ENCODE results near the gene CSTF1.

The CSTF1 gene

GRCh38 chr20:56347628-56348304 lies 44.7 kb upstream of the CSTF1 start:
- Histone ChIP-seq H3K14ac (ENCODE audit: low read length in 2 of 2) (no peak overlapping the region), H2AK5ac (ENCODE audit: low read length, severe bottlenecking) (no peak overlapping the region), H3K4ac (ENCODE audit: low read depth in 1 of 2, low read length in 2 of 2) (no peak overlapping the region), H3K27me3 (ENCODE audit: control insufficient read depth in 1 of 2, insufficient read depth in 1 of 2, low read length in 2 of 2) (peaks cover 25 to 52% of the 10 kb centered on the region in 2 experiments), H3K9me3 (ENCODE audit: control insufficient read depth, low read length) (no peaks in the 10 kb centered on the region), H4K8ac (ENCODE audit: low read length) (no peak overlapping the region), H2BK5ac (ENCODE audit: low read depth, low read length, poor library complexity, severe bottlenecking) (no peak overlapping the region), H2BK15ac (ENCODE audit: low read depth, poor library complexity, severe bottlenecking) (no peak overlapping the region), H3K9ac (ENCODE audit: low read length) (no peak overlapping the region), H3K27ac (ENCODE audit: low read length, poor library complexity, severe bottlenecking) (no peak overlapping the region), H3K4me2 (ENCODE audit: low read length, poor library complexity, severe bottlenecking) (no peak overlapping the region), H3K18ac (ENCODE audit: low read depth in 1 of 2, low read length in 2 of 2) (no peak overlapping the region), H3K79me1 (replicated peaks; ENCODE audit: low read length, poor library complexity, severe bottlenecking) (no peaks in the 10 kb centered on the region), H4K91ac (ENCODE audit: low read length) (no peak overlapping the region), H3K4me3 (ENCODE audit: insufficient read depth in 1 of 2, low read depth in 1 of 2, low read length in 2 of 2) (no peak overlapping the region), H2AFZ (ENCODE audit: low read depth, low read length) (no peak overlapping the region), H2BK12ac (ENCODE audit: low read length in 2 of 2) (no peak overlapping the region), H3K36me3 (ENCODE audit: control insufficient read depth in 1 of 2, insufficient read depth in 2 of 2, low read depth in 1 of 2, low read length in 2 of 2) (peaks cover 0 to 2% of the 10 kb centered on the region in 2 experiments), H3K23ac (ENCODE audit: low read length in 2 of 2) (no peak overlapping the region), H2BK120ac (ENCODE audit: low read depth, low read length) (no peak overlapping the region), H3K4me1 (ENCODE audit: control insufficient read depth, insufficient read depth, low read depth, low read length) (peaks cover 4% of the 10 kb centered on the region)
- WGBS, result 72% methylated on average over 6 of the region's 13 CpGs
- no peak for DNase-seq

GRCh38 chr20:56348305-56348693 lies 44.1 kb upstream of the CSTF1 start:
- Histone ChIP-seq H3K9ac (ENCODE audit: low read length) (no peak overlapping the region), H4K91ac (ENCODE audit: low read length) (no peak overlapping the region), H2AK5ac (ENCODE audit: low read length, severe bottlenecking) (no peak overlapping the region), H3K27ac (ENCODE audit: low read length, poor library complexity, severe bottlenecking) (no peak overlapping the region), H3K18ac (ENCODE audit: low read depth in 1 of 2, low read length in 2 of 2) (no peak overlapping the region), H2BK15ac (ENCODE audit: low read depth, poor library complexity, severe bottlenecking) (no peak overlapping the region), H3K14ac (ENCODE audit: low read length in 2 of 2) (no peak overlapping the region), H2BK5ac (ENCODE audit: low read depth, low read length, poor library complexity, severe bottlenecking) (no peak overlapping the region), H3K23ac (ENCODE audit: low read length in 2 of 2) (no peak overlapping the region), H2BK120ac (ENCODE audit: low read depth, low read length) (no peak overlapping the region), H3K4me2 (ENCODE audit: low read length, poor library complexity, severe bottlenecking) (no peak overlapping the region), H2AFZ (ENCODE audit: low read depth, low read length) (no peak overlapping the region), H3K36me3 (ENCODE audit: control insufficient read depth in 1 of 2, insufficient read depth in 2 of 2, low read depth in 1 of 2, low read length in 2 of 2) (peaks cover 0 to 2% of the 10 kb centered on the region in 2 experiments), H2BK12ac (ENCODE audit: low read length in 2 of 2) (no peak overlapping the region), H3K27me3 (ENCODE audit: control insufficient read depth in 1 of 2, insufficient read depth in 1 of 2, low read length in 2 of 2) (peaks cover 20 to 47% of the 10 kb centered on the region in 2 experiments), H3K4me1 (ENCODE audit: control insufficient read depth, insufficient read depth, low read depth, low read length) (peaks cover 5% of the 10 kb centered on the region), H3K4me3 (ENCODE audit: insufficient read depth in 1 of 2, low read depth in 1 of 2, low read length in 2 of 2) (no peak overlapping the region), H3K4ac (ENCODE audit: low read depth in 1 of 2, low read length in 2 of 2) (no peak overlapping the region), H3K9me3 (ENCODE audit: control insufficient read depth, low read length) (no peaks in the 10 kb centered on the region), H4K8ac (ENCODE audit: low read length) (no peak overlapping the region), H3K79me1 (replicated peaks; ENCODE audit: low read length, poor library complexity, severe bottlenecking) (no peaks in the 10 kb centered on the region)
- WGBS, result 29% methylated on average over 4 of the region's 5 CpGs
- no peak for DNase-seq

DNA sequence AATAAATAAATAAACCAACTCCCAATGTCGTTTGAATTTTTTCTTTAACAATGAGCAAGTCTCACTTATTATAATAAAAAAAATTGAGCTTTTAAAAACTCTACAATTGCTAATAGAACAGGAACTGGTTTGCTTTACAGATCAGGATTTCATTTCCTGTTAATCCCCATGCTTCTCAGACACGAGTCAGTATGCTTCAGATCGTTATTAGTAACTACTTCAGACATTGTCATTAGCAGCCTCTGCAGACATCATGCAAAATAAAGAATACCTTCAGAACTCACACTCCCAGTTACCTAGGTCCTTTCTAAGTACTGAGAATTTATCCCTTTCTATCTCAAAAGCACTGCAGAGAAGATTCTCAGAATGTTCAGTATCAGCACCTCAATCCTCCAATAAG lies 43.7 kb upstream of the CSTF1 start:
- Histone ChIP-seq H2AFZ (ENCODE audit: low read depth, low read length) (no peak overlapping the region), H2BK12ac (ENCODE audit: low read length in 2 of 2) (no peak overlapping the region), H3K27ac (ENCODE audit: low read length, poor library complexity, severe bottlenecking) (no peak overlapping the region), H3K4me3 (ENCODE audit: insufficient read depth in 1 of 2, low read depth in 1 of 2, low read length in 2 of 2) (no peak overlapping the region), H3K79me1 (replicated peaks; ENCODE audit: low read length, poor library complexity, severe bottlenecking) (no peaks in the 10 kb centered on the region), H2BK120ac (ENCODE audit: low read depth, low read length) (no peak overlapping the region), H3K4me1 (ENCODE audit: control insufficient read depth, insufficient read depth, low read depth, low read length) (peaks cover 5% of the 10 kb centered on the region), H3K18ac (ENCODE audit: low read depth in 1 of 2, low read length in 2 of 2) (no peak overlapping the region), H3K4ac (ENCODE audit: low read depth in 1 of 2, low read length in 2 of 2) (no peak overlapping the region), H3K36me3 (ENCODE audit: control insufficient read depth in 1 of 2, insufficient read depth in 2 of 2, low read depth in 1 of 2, low read length in 2 of 2) (peaks cover 0 to 2% of the 10 kb centered on the region in 2 experiments), H2BK5ac (ENCODE audit: low read depth, low read length, poor library complexity, severe bottlenecking) (no peak overlapping the region), H3K27me3 (ENCODE audit: control insufficient read depth in 1 of 2, insufficient read depth in 1 of 2, low read length in 2 of 2) (peaks cover 15 to 47% of the 10 kb centered on the region in 2 experiments), H3K9ac (ENCODE audit: low read length) (no peak overlapping the region), H3K4me2 (ENCODE audit: low read length, poor library complexity, severe bottlenecking) (no peak overlapping the region), H4K8ac (ENCODE audit: low read length) (no peak overlapping the region), H2BK15ac (ENCODE audit: low read depth, poor library complexity, severe bottlenecking) (no peak overlapping the region), H3K9me3 (ENCODE audit: control insufficient read depth, low read length) (no peaks in the 10 kb centered on the region), H4K91ac (ENCODE audit: low read length) (no peak overlapping the region), H3K23ac (ENCODE audit: low read length in 2 of 2) (no peak overlapping the region), H3K14ac (ENCODE audit: low read length in 2 of 2) (no peak overlapping the region), H2AK5ac (ENCODE audit: low read length, severe bottlenecking) (no peak overlapping the region)
- no peak for DNase-seq
- WGBS, result 12% methylated on average over 2 of the region's 3 CpGs

GRCh38 chr20:56350842-56351241 lies 41.6 kb upstream of the CSTF1 start:
- Histone ChIP-seq H2BK120ac (ENCODE audit: low read depth, low read length) (no peak overlapping the region), H3K4me2 (ENCODE audit: low read length, poor library complexity, severe bottlenecking) (no peak overlapping the region), H3K79me1 (replicated peaks; ENCODE audit: low read length, poor library complexity, severe bottlenecking) (no peaks in the 10 kb centered on the region), H2BK12ac (ENCODE audit: low read length in 2 of 2) (no peak overlapping the region), H3K9me3 (ENCODE audit: control insufficient read depth, low read length) (no peaks in the 10 kb centered on the region), H3K14ac (ENCODE audit: low read length in 2 of 2) (no peak overlapping the region), H3K23ac (ENCODE audit: low read length in 2 of 2) (no peak overlapping the region), H3K27me3 (ENCODE audit: control insufficient read depth in 1 of 2, insufficient read depth in 1 of 2, low read length in 2 of 2) (peaks cover 0 to 29% of the 10 kb centered on the region in 2 experiments), H3K27ac (ENCODE audit: low read length, poor library complexity, severe bottlenecking) (no peak overlapping the region), H2BK5ac (ENCODE audit: low read depth, low read length, poor library complexity, severe bottlenecking) (no peak overlapping the region), H2BK15ac (ENCODE audit: low read depth, poor library complexity, severe bottlenecking) (no peak overlapping the region), H3K4ac (ENCODE audit: low read depth in 1 of 2, low read length in 2 of 2) (no peak overlapping the region), H3K4me1 (ENCODE audit: control insufficient read depth, insufficient read depth, low read depth, low read length) (peaks cover 1% of the 10 kb centered on the region), H2AK5ac (ENCODE audit: low read length, severe bottlenecking) (no peak overlapping the region), H3K36me3 (ENCODE audit: control insufficient read depth in 1 of 2, insufficient read depth in 2 of 2, low read depth in 1 of 2, low read length in 2 of 2) (no peaks in the 10 kb centered on the region), H3K9ac (ENCODE audit: low read length) (no peak overlapping the region), H4K8ac (ENCODE audit: low read length) (peak overlapping the region; percentile 48), H3K4me3 (ENCODE audit: insufficient read depth in 1 of 2, low read depth in 1 of 2, low read length in 2 of 2) (no peak overlapping the region), H3K18ac (ENCODE audit: low read depth in 1 of 2, low read length in 2 of 2) (no peak overlapping the region), H4K91ac (ENCODE audit: low read length) (no peak overlapping the region), H2AFZ (ENCODE audit: low read depth, low read length) (no peak overlapping the region)
- 17% methylated on average over 1 of the region's 2 CpGs for WGBS
- DNase-seq, result no peak
